PC-9 (cell line): Measurements from ENCODE around the gene SCP2. TPM values are rescaled to one million over a fixed set of nuclear protein-coding genes. Genes with fewer than 3 reads are reported as not detected.

Experiments used
- BruUV-seq: library from RNA; stranded (reverse); fragments of 400-500 nt; replicated peaks from 2 replicates; lab custom pipeline; 2021; lab: Mats Ljungman, UMichigan
- CTCF ChIA-PET: fragments of 300-600 bp; sonication (Branson Sonifier 250); formaldehyde crosslinking; loops from one replicate; lab custom pipeline; 2022; ENCODE audit warnings: antibody characterized with exemption; lab: Charles Lee
- POLR2A ChIA-PET: fragments of 300-600 bp; sonication (Branson Sonifier 250); formaldehyde crosslinking; loops from one replicate; lab custom pipeline; 2022; ENCODE audit warnings: antibody characterized with exemption; ENCODE audit not compliant: unreplicated experiment; lab: Charles Lee
- DNase-seq, 2 experiments: peaks; one replicate each; pipeline versions ENCODE4 v3.0.0 to v3.0.0-alpha.2; 2015 to 2022; ENCODE audit warnings: mixed read lengths in 1 of 2
- H2AFZ ChIP-seq: fragments of 200-600 bp; sonication (generic); 2 replicates; pipeline ENCODE4 v1.8.1; 2017; ENCODE audit warnings: antibody characterized with exemption
- H3F3A ChIP-seq: fragments of 200-600 bp; sonication (generic); 2 replicates; pipeline ENCODE4 v1.8.1; 2017; ENCODE audit warnings: antibody characterized with exemption, mild to moderate bottlenecking, low read depth; ENCODE audit not compliant: insufficient read depth
- H3K27ac ChIP-seq: fragments of 200-600 bp; sonication (generic); 2 replicates; pipeline ENCODE4 v1.6.1; 2016; ENCODE audit warnings: mixed run types
- H3K27me3 ChIP-seq: fragments of 200-600 bp; sonication (generic); 2 replicates; pipeline ENCODE4 v1.6.1; 2016; ENCODE audit warnings: low read depth, mixed run types; ENCODE audit not compliant: insufficient read depth
- H3K36me3 ChIP-seq: fragments of 200-600 bp; sonication (generic); 2 replicates; pipeline ENCODE4 v1.6.1; 2016; ENCODE audit warnings: low read depth, mixed run types
- H3K4me1 ChIP-seq: fragments of 200-600 bp; sonication (generic); replicated peaks from 2 replicates; pipeline ENCODE4 v1.6.1; 2016; ENCODE audit warnings: mixed run types; ENCODE audit not compliant: insufficient read depth
- H3K4me2 ChIP-seq: fragments of 200-600 bp; sonication (generic); 2 replicates; pipeline ENCODE4 v1.6.1; 2017; ENCODE audit warnings: mixed run types
- H3K4me3 ChIP-seq: fragments of 200-600 bp; sonication (generic); 2 replicates; pipeline ENCODE4 v1.6.1; 2016; ENCODE audit warnings: mixed run types
- H3K79me2 ChIP-seq: fragments of 200-600 bp; sonication (generic); 2 replicates; pipeline ENCODE4 v1.6.1; 2017; ENCODE audit warnings: low read depth, mixed run types
- H3K9me2 ChIP-seq: fragments of 200-600 bp; sonication (generic); 2 replicates; pipeline ENCODE4 v1.8.1; 2017; ENCODE audit warnings: mild to moderate bottlenecking; ENCODE audit not compliant: insufficient read depth
- H3K9me3 ChIP-seq: fragments of 200-600 bp; sonication (generic); 2 replicates; pipeline ENCODE4 v1.8.1; 2016; ENCODE audit warnings: low read depth; ENCODE audit not compliant: insufficient read depth
- H4K20me1 ChIP-seq: fragments of 200-600 bp; sonication (generic); 2 replicates; pipeline ENCODE4 v1.8.1; 2017; ENCODE audit not compliant: insufficient read depth
- CTCF ChIP-seq: fragments of 200-600 bp; sonication (generic); conservative IDR thresholded peaks from 2 replicates; pipeline ENCODE4 v1.6.1; 2017; ENCODE audit warnings: mixed run types, antibody characterized with exemption, mild to moderate bottlenecking, moderate library complexity
- EZH2 ChIP-seq: fragments of 200-600 bp; sonication (generic); IDR thresholded peaks from 2 replicates; pipeline ENCODE4 v1.8.0; 2017; ENCODE audit warnings: antibody characterized with exemption, low read depth
- intact Hi-C: fragments of 100-400 bp; cut with micrococcal nuclease; formaldehyde crosslinking; loops from one replicate; pipeline ENCODE4 v1.10.0; 2022; ENCODE audit not compliant: unreplicated experiment
- total RNA-seq: library from RNA; stranded (reverse); gene quantifications from 2 replicates; pipeline ENCODE4 v1.2.3, GENCODE V29; 2021

SCP2 gene
- total RNA-seq, 1 experiment from 2014 or later: 87.8 TPM

GRCh38 chr1:53063744-53064515 lies 136.9 kb downstream of the SCP2 start:
- CTCF ChIA-PET: no interaction called here

GRCh38 chr1:53065391-53065790 lies 138.3 kb downstream of the SCP2 start:
- Histone ChIP-seq H3K79me2 (no peaks in the 10 kb centered on the region), H3K9me3 (no peaks in the 10 kb centered on the region), H3K27ac (no peak overlapping the region), H3K4me2 (no peak overlapping the region), H3K36me3 (no peaks in the 10 kb centered on the region), H3K27me3 (no peaks in the 10 kb centered on the region), H3K4me3 (no peak overlapping the region), H3K4me1 (no peaks in the 10 kb centered on the region), H3F3A (no peaks in the 10 kb centered on the region), H2AFZ (no peak overlapping the region), H4K20me1 (no peaks in the 10 kb centered on the region), H3K9me2 (no peaks in the 10 kb centered on the region)
- BruUV-seq: no TSS peak
- ChIA-PET CTCF (no interaction called here), POLR2A (interaction anchor here (0.6 kb wide), 1 partner anchor 17 kb away, joined by 6 read pairs; no protein-coding TSS in a partner anchor)
- no peak for TF ChIP-seq CTCF
- no peak for TF ChIP-seq EZH2
- intact Hi-C loops: no loop called here
- no peak for DNase-seq

More at GRCh38 chr1:53063744-53064515, 136.9 kb downstream of the SCP2 start:
- Histone ChIP-seq H3K79me2 (no peaks in the 10 kb centered on the region), H3K9me2 (no peaks in the 10 kb centered on the region), H4K20me1 (no peaks in the 10 kb centered on the region), H3K4me3 (no peak overlapping the region), H3K4me1 (no peaks in the 10 kb centered on the region), H3K36me3 (no peaks in the 10 kb centered on the region), H3F3A (no peaks in the 10 kb centered on the region), H3K27me3 (no peaks in the 10 kb centered on the region), H2AFZ (no peak overlapping the region), H3K9me3 (no peaks in the 10 kb centered on the region), H3K27ac (no peak overlapping the region), H3K4me2 (no peak overlapping the region)
- BruUV-seq: no TSS peak
- POLR2A ChIA-PET: no interaction called here
- TF ChIP-seq EZH2 (no peak), CTCF (no peak)
- no peak for DNase-seq
- intact Hi-C loops: no loop called here

- no peaks in the 10 kb centered on the region for H3K9me2 ChIP-seq
- H3K9me3 ChIP-seq: no peaks in the 10 kb centered on the region
- no TSS peak for BruUV-seq
- no peak for DNase-seq
- intact Hi-C loops: no loop called here
- no peak for TF ChIP-seq EZH2
- no peak for TF ChIP-seq CTCF
- POLR2A ChIA-PET: no interaction called here
- no peaks in the 10 kb centered on the region for H3F3A ChIP-seq
- no peaks in the 10 kb centered on the region for H3K27me3 ChIP-seq
- H2AFZ ChIP-seq: no peak overlapping the region
- H3K79me2 ChIP-seq: no peaks in the 10 kb centered on the region
- H3K36me3 ChIP-seq: no peaks in the 10 kb centered on the region
- H3K4me1 ChIP-seq: no peaks in the 10 kb centered on the region
- H3K4me3 ChIP-seq: no peak overlapping the region
- H3K4me2 ChIP-seq: no peak overlapping the region
- H4K20me1 ChIP-seq: no peaks in the 10 kb centered on the region
- CTCF ChIA-PET: no interaction called here
- no peak overlapping the region for H3K27ac ChIP-seq
Observed at GRCh38 chr1:53066488-53066887, 139.4 kb downstream of the SCP2 start.
